ENCODE data around the gene OR52E2. TPM values are rescaled to one million over a fixed set of nuclear protein-coding genes. Genes with fewer than 3 reads are reported as not detected.
A peak's percentile ranks its signal among the peaks of the same experiment; 100 is the strongest.

OR52E2 gene
- total RNA-seq (ENCODE audit: unreplicated experiment) = not detected
- long read RNA-seq = 0 reads

DNA sequence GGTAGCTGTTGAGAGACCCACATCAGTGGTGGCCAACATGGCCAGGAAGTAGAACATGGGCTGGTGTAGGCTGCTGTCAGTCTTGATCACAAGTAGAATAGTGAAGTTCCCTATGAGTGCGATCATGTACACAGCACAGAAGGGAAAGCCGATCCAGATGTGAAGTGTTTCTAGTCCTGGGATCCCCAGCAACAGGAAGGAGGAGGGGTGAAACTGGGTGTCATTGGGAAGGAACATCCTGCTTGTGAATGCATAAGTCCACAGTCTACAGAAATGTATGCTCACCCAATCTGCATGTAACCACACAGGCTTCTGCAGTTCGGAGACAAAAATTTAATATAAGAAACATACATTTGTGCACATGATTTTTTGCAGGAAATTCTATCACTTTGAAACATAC lies at the start of gene OR52E2:
Gene OR52E2 (minus strand): TSS at position 237 of the 400 bp plus-strand sequence. CDS start 0 bp downstream, at position 237.
- Mint-ChIP-seq H3K27ac (ENCODE audit: unreplicated experiment) (no peak within 1 kb of the TSS), H3K4me3 (ENCODE audit: unreplicated experiment) (no peak within 1 kb of the TSS), H3K9me3 (ENCODE audit: unreplicated experiment) (no peaks in the 10 kb centered on the region), H3K4me1 (ENCODE audit: low read depth, unreplicated experiment) (no peaks in the 10 kb centered on the region), H3K36me3 (ENCODE audit: unreplicated experiment) (no peaks in the 10 kb centered on the region), H3K27me3 (ENCODE audit: unreplicated experiment) (no peaks in the 10 kb centered on the region)
- no peak for DNase-seq
- TF ChIP-seq, protein P1, sequence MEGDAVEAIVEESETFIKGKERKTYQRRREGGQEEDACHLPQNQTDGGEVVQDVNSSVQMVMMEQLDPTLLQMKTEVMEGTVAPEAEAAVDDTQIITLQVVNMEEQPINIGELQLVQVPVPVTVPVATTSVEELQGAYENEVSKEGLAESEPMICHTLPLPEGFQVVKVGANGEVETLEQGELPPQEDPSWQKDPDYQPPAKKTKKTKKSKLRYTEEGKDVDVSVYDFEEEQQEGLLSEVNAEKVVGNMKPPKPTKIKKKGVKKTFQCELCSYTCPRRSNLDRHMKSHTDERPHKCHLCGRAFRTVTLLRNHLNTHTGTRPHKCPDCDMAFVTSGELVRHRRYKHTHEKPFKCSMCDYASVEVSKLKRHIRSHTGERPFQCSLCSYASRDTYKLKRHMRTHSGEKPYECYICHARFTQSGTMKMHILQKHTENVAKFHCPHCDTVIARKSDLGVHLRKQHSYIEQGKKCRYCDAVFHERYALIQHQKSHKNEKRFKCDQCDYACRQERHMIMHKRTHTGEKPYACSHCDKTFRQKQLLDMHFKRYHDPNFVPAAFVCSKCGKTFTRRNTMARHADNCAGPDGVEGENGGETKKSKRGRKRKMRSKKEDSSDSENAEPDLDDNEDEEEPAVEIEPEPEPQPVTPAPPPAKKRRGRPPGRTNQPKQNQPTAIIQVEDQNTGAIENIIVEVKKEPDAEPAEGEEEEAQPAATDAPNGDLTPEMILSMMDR (IDR thresholded peaks at IDR 0.05; ENCODE audit: partially characterized antibody, unreplicated experiment) = no peak

DNA sequence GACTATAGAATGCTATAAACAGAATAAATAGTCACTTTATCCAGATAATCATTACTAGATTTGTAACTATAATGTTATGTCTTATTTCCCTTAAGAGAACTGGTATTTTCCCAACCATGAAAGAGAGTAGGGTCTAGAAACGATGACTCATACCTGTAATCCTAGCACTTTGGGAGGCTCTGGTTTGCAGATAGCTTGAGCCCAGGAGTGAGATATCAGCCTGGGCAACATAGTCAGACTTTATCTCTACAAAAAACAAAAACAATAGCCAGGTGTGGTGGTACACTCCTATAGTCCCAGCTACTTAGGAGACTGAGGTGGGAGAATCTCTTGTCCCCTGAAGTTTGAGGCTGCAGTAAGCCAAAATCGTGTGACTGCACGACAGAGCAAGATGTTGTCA lies 47.9 kb upstream of the OR52E2 start:
- no peaks in the 10 kb centered on the region for H3K9me3 Mint-ChIP-seq (ENCODE audit: unreplicated experiment)
- TF ChIP-seq, protein P1 (IDR thresholded peaks at IDR 0.05; ENCODE audit: partially characterized antibody, unreplicated experiment) = no peak
- no peak for DNase-seq
- no peak overlapping the region for H3K27ac Mint-ChIP-seq (ENCODE audit: unreplicated experiment)
- H3K4me3 Mint-ChIP-seq (ENCODE audit: unreplicated experiment) = no peak overlapping the region
- peaks cover 3% of the 10 kb centered on the region for H3K27me3 Mint-ChIP-seq (ENCODE audit: unreplicated experiment)
- peaks cover 2% of the 10 kb centered on the region for H3K4me1 Mint-ChIP-seq (ENCODE audit: low read depth, unreplicated experiment)
- no peaks in the 10 kb centered on the region for H3K36me3 Mint-ChIP-seq (ENCODE audit: unreplicated experiment)

DNA sequence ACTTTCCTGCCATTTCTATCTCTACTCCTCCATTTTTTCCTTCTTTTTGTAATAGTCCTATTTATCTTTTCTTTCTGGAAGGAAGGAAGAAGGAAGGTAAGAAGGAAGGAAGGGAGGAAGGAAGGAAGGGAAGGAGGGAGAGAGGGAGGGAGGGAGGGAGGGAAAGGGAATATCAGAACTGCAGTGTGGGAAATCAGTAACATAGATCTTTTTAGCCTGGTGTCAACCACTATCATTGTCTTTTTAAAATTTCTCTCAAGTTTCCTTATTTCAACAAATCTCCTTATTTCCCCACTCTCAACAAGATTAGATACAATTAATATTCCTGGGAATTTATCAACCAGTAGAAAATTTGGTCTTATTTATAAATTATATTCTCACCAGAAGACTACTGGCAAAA lies 43.6 kb upstream of the OR52E2 start:
- peaks cover 2% of the 10 kb centered on the region for H3K27me3 Mint-ChIP-seq (ENCODE audit: unreplicated experiment)
- TF ChIP-seq, protein P1 (IDR thresholded peaks at IDR 0.05; ENCODE audit: partially characterized antibody, unreplicated experiment) = no peak
- no peak overlapping the region for H3K27ac Mint-ChIP-seq (ENCODE audit: unreplicated experiment)

DNA sequence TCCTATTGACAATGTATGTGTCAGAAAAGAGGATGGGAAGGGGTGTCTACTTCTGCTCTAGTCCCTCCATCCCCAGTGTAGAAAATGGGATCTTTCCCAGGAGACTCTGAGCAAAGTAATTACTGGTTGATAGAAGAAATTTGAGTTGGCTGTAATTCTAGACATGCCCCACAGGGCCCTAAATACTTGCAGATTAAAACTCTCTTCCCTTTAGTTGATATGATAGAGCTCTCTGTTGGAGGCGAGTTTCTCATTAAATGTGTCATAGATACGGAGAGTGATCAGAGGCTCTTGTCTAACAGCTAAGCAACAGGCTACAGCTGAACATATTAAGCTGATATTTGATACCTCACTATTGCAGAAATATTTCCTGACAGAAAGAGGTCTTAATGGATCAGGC lies 42.8 kb upstream of the OR52E2 start:
- TF ChIP-seq, protein P1 (IDR thresholded peaks at IDR 0.05; ENCODE audit: partially characterized antibody, unreplicated experiment) = peak; percentile 32
- Mint-ChIP-seq H3K4me3 (ENCODE audit: unreplicated experiment) (no peak overlapping the region), H3K36me3 (ENCODE audit: unreplicated experiment) (no peaks in the 10 kb centered on the region), H3K27me3 (ENCODE audit: unreplicated experiment) (no peaks in the 10 kb centered on the region), H3K9me3 (ENCODE audit: unreplicated experiment) (no peaks in the 10 kb centered on the region), H3K4me1 (ENCODE audit: low read depth, unreplicated experiment) (peaks cover 2% of the 10 kb centered on the region), H3K27ac (ENCODE audit: unreplicated experiment) (no peak overlapping the region)
- DNase-seq = no peak

More for the DNA sequence above, 43.6 kb upstream of the OR52E2 start:
- Mint-ChIP-seq H3K4me1 (ENCODE audit: low read depth, unreplicated experiment) (peaks cover 2% of the 10 kb centered on the region), H3K9me3 (ENCODE audit: unreplicated experiment) (no peaks in the 10 kb centered on the region), H3K4me3 (ENCODE audit: unreplicated experiment) (no peak overlapping the region), H3K36me3 (ENCODE audit: unreplicated experiment) (no peaks in the 10 kb centered on the region)
- no peak for DNase-seq

GRCh38 chr11:5096011-5096410 lies 36.6 kb upstream of the OR52E2 start:
- TF ChIP-seq, protein P1 (IDR thresholded peaks at IDR 0.05; ENCODE audit: partially characterized antibody, unreplicated experiment) = no peak
- H3K27ac Mint-ChIP-seq (ENCODE audit: unreplicated experiment) = no peak overlapping the region
- H3K9me3 Mint-ChIP-seq (ENCODE audit: unreplicated experiment) = no peaks in the 10 kb centered on the region

More at GRCh38 chr11:5096011-5096410, 36.6 kb upstream of the OR52E2 start:
- no peaks in the 10 kb centered on the region for H3K27me3 Mint-ChIP-seq (ENCODE audit: unreplicated experiment)
- H3K4me1 Mint-ChIP-seq (ENCODE audit: low read depth, unreplicated experiment) = peaks cover 6% of the 10 kb centered on the region
- DNase-seq = no peak
- H3K4me3 Mint-ChIP-seq (ENCODE audit: unreplicated experiment) = no peak overlapping the region
- H3K36me3 Mint-ChIP-seq (ENCODE audit: unreplicated experiment) = no peaks in the 10 kb centered on the region
